Endothelial cell of umbilical vein (primary cell): Measurements from ENCODE around the gene AHRR. TPM values are rescaled to one million over a fixed set of nuclear protein-coding genes. Genes with fewer than 3 reads are reported as not detected.

Experiments used
- BruUV-seq: library from RNA; stranded (reverse); fragments of 400-500 nt; replicated peaks from 2 replicates; lab custom pipeline; 2021; lab: Mats Ljungman, UMichigan
- CTCF ChIA-PET: fragments of 300-600, 350-600 bp; sonication (Branson Sonifier 250); formaldehyde crosslinking; loops from one replicate; lab custom pipeline; 2021; ENCODE audit warnings: antibody characterized with exemption, inconsistent platforms; lab: Charles Lee
- POLR2A ChIA-PET: fragments of 300-600, 350-600 bp; sonication (Branson Sonifier 250); formaldehyde crosslinking; loops from one replicate; lab custom pipeline; 2021; ENCODE audit warnings: antibody characterized with exemption, inconsistent platforms; lab: Charles Lee
- DNase-seq: peaks from one replicate; pipeline ENCODE4 v3.0.0-alpha.2; 2011; ENCODE audit warnings: low read depth, low spot score
- FAIRE-seq: peaks from 2 replicates; lab custom pipeline; 2011; peaks lifted over from hg19 to GRCh38; lab: Jason Lieb, UNC
- H2AFZ ChIP-seq: 2 replicates; pipeline ENCODE4 v1.6.0; 2012; ENCODE audit warnings: low read depth, low read length, control low read depth, inconsistent platforms
- H3K27ac ChIP-seq: 2 replicates; pipeline ENCODE4 v1.5.1; 2011; ENCODE audit warnings: low read depth, mild to moderate bottlenecking, control low read depth, low read length, moderate library complexity; ENCODE audit not compliant: insufficient read depth
- H3K27me3 ChIP-seq, 2 experiments: 2 replicates each; pipeline versions ENCODE4 v1.6.0 to v1.6.1; 2011; ENCODE audit warnings: low read length in 2 of 2, mixed read lengths in 1 of 2; ENCODE audit not compliant: control insufficient read depth in 2 of 2, insufficient read depth in 2 of 2
- H3K36me3 ChIP-seq, 2 experiments: 2 replicates in 1 of 2; 3 replicates in 1 of 2; pipeline ENCODE4 v1.5.1; 2011; ENCODE audit warnings: low read length in 2 of 2, mild to moderate bottlenecking in 1 of 2, moderate library complexity in 1 of 2; ENCODE audit not compliant: control insufficient read depth in 2 of 2, insufficient read depth in 2 of 2; ENCODE audit errors: extremely low read depth in 1 of 2
- H3K4me1 ChIP-seq: 3 replicates; pipeline ENCODE4 v1.5.1; 2011; ENCODE audit warnings: mild to moderate bottlenecking, low read length; ENCODE audit not compliant: control insufficient read depth, insufficient read depth; ENCODE audit errors: extremely low read depth
- H3K4me2 ChIP-seq: 2 replicates; pipeline ENCODE4 v1.6.1; 2011; ENCODE audit warnings: low read length, control low read depth, mixed read lengths; ENCODE audit not compliant: insufficient read depth
- H3K4me3 ChIP-seq, 3 experiments: fragments of 200-600 bp in 1 of 3; sonication (generic), shearing (Covaris generic) in 1 of 3; replicated peaks in 1 of 3; 2 replicates each; pipeline ENCODE4 v1.5.1; 2011 to 2016; ENCODE audit warnings: control low read depth in 3 of 3, low read length in 3 of 3, mild to moderate bottlenecking in 2 of 3, inconsistent platforms in 1 of 3, low read depth in 1 of 3, moderate library complexity in 1 of 3; ENCODE audit not compliant: insufficient read depth in 1 of 3
- H3K79me2 ChIP-seq: 2 replicates; pipeline ENCODE4 v1.6.0; 2012; ENCODE audit warnings: low read length, inconsistent platforms; ENCODE audit not compliant: control insufficient read depth, insufficient read depth
- H3K9ac ChIP-seq: replicated peaks from 2 replicates; pipeline ENCODE3; 2011; ENCODE audit warnings: low read length, control low read depth; ENCODE audit not compliant: insufficient read depth; ENCODE audit errors: extremely low read depth
- H3K9me1 ChIP-seq: replicated peaks from 3 replicates; pipeline ENCODE4 v1.6.0; 2011; ENCODE audit warnings: mild to moderate bottlenecking, low read length; ENCODE audit not compliant: control insufficient read depth, insufficient read depth; ENCODE audit errors: extremely low read depth
- H3K9me3 ChIP-seq: replicated peaks from 2 replicates; pipeline ENCODE4 v1.5.1; 2012; ENCODE audit warnings: low read length, inconsistent platforms; ENCODE audit not compliant: control insufficient read depth, insufficient read depth
- H4K20me1 ChIP-seq: replicated peaks from 2 replicates; pipeline ENCODE3; 2011; ENCODE audit warnings: mild to moderate bottlenecking, low read length; ENCODE audit not compliant: control insufficient read depth, insufficient read depth; ENCODE audit errors: extremely low read depth
- EZH2 ChIP-seq: IDR thresholded peaks from 2 replicates; pipeline ENCODE4 v1.6.1; 2012; ENCODE audit warnings: borderline replicate concordance, low read depth, mild to moderate bottlenecking, moderate library complexity, low read length, inconsistent platforms; ENCODE audit not compliant: severe bottlenecking
- FOS ChIP-seq: IDR thresholded peaks from 2 replicates; pipeline ENCODE4 v1.6.1; 2011; ENCODE audit warnings: mild to moderate bottlenecking, low read length, moderate library complexity, borderline replicate concordance; ENCODE audit not compliant: insufficient read depth
- GATA2 ChIP-seq: IDR thresholded peaks from 2 replicates; pipeline ENCODE4 v1.7.0; 2011; ENCODE audit warnings: low read depth, mild to moderate bottlenecking, moderate library complexity, mixed read lengths, low read length; ENCODE audit not compliant: insufficient read length, insufficient read depth
- JUN ChIP-seq: IDR thresholded peaks from 2 replicates; pipeline ENCODE4 v1.6.1; 2011; ENCODE audit warnings: borderline replicate concordance, low read depth; ENCODE audit not compliant: insufficient read length, insufficient read depth
- MYC ChIP-seq: IDR thresholded peaks from one replicate; pipeline ENCODE4 v1.6.1; 2011; ENCODE audit warnings: mild to moderate bottlenecking, low read depth, low read length
- POLR2A ChIP-seq: IDR thresholded peaks from 2 replicates; pipeline ENCODE4 v1.6.1; 2012; ENCODE audit warnings: low read depth, mild to moderate bottlenecking, control low read depth, low read length
- POLR2AphosphoS5 ChIP-seq: IDR thresholded peaks from 2 replicates; pipeline ENCODE4 v1.6.1; 2012; ENCODE audit warnings: low read depth, mild to moderate bottlenecking, control low read depth, low read length, moderate library complexity; ENCODE audit not compliant: insufficient read depth
- dilution Hi-C: fragments of 300-500 bp; cut with MboI; formaldehyde crosslinking; loops from one replicate; pipeline ENCODE4 v1.15.0; 2019; ENCODE audit warnings: low sequenced_read_pairs; ENCODE audit not compliant: extremely low pct_ligation_motif_present
- intact Hi-C: fragments of 100-400 bp; cut with micrococcal nuclease; formaldehyde crosslinking; loops from one replicate; pipeline ENCODE4 v1.10.0; 2022
- polyA plus RNA-seq, 4 experiments: library from polyadenylated mRNA; depleted of rRNA in 3 of 4; stranded (reverse) in 3 of 4; unstranded in 1 of 4; fragments of >200 nt; gene quantifications; 2 replicates each; pipeline versions ENCODE4 v1.2.1 to v1.2.3, GENCODE V29; 2011 to 2012; ENCODE audit warnings: missing spikeins in 1 of 4
- total RNA-seq: library from RNA; stranded (reverse); gene quantifications from 2 replicates; pipeline ENCODE4 v1.2.3, GENCODE V29; 2021
- TF ChIP-seq, protein P1 (sequence below), 2 donors: IDR thresholded peaks; 1 replicate in 1 of 2; 2 replicates in 1 of 2; pipeline ENCODE4 v1.5.1; 2011; ENCODE audit warnings: low read length in 2 of 2, mild to moderate bottlenecking in 2 of 2, moderate library complexity in 2 of 2, control low read depth in 1 of 2, inconsistent platforms in 1 of 2, low read depth in 1 of 2; ENCODE audit not compliant: insufficient read depth in 1 of 2; ENCODE audit errors: extremely low read depth in 1 of 2
- TF ChIP-seq, protein P2 (sequence below): IDR thresholded peaks from 2 replicates; pipeline ENCODE4 v1.6.1; 2011; ENCODE audit not compliant: insufficient read depth, insufficient read length

Gene AHRR
- total and polyA plus RNA-seq, 2 donors (not counting 3 experiments of a cell fraction or from before 2014, with no cell fraction given) = 3.1 to 7.3 TPM

DNA sequence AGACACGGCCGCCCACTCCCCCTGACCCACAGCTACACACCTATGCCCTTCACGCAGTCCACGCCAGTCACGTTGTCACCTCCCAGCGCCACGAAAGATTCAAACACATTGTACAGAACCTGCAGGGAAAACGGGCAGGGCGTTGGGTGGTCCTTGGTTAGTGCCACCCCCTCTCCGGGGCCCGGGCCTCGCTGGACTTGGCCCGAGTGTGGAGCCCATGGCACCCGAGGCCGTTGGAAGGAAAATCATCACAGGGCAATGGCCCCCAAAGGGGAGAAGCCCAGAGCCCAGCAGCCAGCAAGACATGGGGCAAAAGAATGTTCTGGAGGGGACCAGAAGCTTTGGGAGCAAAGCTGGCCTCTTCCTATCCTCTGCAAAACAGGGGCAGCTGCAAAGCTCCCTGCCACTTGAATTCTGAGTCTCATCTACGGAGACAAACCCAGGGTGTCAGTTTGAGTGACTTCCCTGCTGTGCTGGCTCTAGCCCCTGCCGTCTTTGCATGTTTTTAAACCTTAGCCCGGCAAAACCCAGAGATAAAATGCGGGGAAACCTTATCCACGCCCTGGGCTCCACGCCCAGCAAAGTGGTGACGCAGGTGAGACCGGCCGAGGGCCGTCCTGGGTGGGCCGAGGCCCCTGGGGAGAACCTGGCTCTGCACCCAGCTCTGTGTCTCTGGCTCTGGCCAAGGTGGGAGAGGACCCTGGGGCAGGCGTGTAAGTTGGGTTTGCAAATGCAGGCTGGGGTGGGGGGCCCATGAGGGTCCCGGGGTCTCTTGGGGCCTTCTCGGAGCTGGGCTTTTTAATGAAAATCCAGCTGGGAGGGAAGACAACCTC lies 163.8 kb downstream of the AHRR start:
- no peaks in the 10 kb centered on the region for H3K36me3 ChIP-seq
- peaks cover 0 to 2% of the 10 kb centered on the region in 2 experiments for H3K27me3 ChIP-seq
- ChIA-PET POLR2A (no interaction called here), CTCF (no interaction called here)
- H4K20me1 ChIP-seq = no peaks in the 10 kb centered on the region
- dilution Hi-C loops (no loop called here), intact Hi-C loops (no loop called here)
- no peak overlapping the region for H3K9ac ChIP-seq
- H3K79me2 ChIP-seq = no peaks in the 10 kb centered on the region
- BruUV-seq = no TSS peak
- H3K4me1 ChIP-seq = no peaks in the 10 kb centered on the region
- H3K9me1 ChIP-seq = no peaks in the 10 kb centered on the region
- TF ChIP-seq EZH2 = no peak
- TF ChIP-seq, protein P1, sequence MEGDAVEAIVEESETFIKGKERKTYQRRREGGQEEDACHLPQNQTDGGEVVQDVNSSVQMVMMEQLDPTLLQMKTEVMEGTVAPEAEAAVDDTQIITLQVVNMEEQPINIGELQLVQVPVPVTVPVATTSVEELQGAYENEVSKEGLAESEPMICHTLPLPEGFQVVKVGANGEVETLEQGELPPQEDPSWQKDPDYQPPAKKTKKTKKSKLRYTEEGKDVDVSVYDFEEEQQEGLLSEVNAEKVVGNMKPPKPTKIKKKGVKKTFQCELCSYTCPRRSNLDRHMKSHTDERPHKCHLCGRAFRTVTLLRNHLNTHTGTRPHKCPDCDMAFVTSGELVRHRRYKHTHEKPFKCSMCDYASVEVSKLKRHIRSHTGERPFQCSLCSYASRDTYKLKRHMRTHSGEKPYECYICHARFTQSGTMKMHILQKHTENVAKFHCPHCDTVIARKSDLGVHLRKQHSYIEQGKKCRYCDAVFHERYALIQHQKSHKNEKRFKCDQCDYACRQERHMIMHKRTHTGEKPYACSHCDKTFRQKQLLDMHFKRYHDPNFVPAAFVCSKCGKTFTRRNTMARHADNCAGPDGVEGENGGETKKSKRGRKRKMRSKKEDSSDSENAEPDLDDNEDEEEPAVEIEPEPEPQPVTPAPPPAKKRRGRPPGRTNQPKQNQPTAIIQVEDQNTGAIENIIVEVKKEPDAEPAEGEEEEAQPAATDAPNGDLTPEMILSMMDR (IDR thresholded peaks at IDR 0.05; ENCODE audit: extremely low read depth in 1 of 2, insufficient read depth in 1 of 2, low read depth in 1 of 2, low read length in 2 of 2) = no peak
- TF ChIP-seq GATA2 = no peak
- TF ChIP-seq MYC = no peak
- TF ChIP-seq POLR2AphosphoS5 = no peak
- TF ChIP-seq POLR2A = no peak
- TF ChIP-seq FOS = no peak
- TF ChIP-seq, protein P2, sequence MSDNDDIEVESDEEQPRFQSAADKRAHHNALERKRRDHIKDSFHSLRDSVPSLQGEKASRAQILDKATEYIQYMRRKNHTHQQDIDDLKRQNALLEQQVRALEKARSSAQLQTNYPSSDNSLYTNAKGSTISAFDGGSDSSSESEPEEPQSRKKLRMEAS = no peak
- no peak for TF ChIP-seq JUN
- H2AFZ ChIP-seq = no peak overlapping the region
- no peak overlapping the region for H3K27ac ChIP-seq
- DNase-seq (no peak), FAIRE-seq (no peak)
- no peak overlapping the region for H3K4me3 ChIP-seq
- no peaks in the 10 kb centered on the region for H3K9me3 ChIP-seq
- no peak overlapping the region for H3K4me2 ChIP-seq
